Head of caudate nucleus (tissue), 42 donors: ENCODE results near the gene LRRC8D.
A peak's percentile ranks its signal among the peaks of the same experiment; 100 is the strongest.

ENCODE experiments used
- DNase-seq, 42 donors: peaks; one replicate each; pipeline versions ENCODE4 v3.0.0 to v3.0.0-alpha.2; 2020 to 2021; ENCODE audit warnings: mixed read lengths in 7 of 42
- intact Hi-C: fragments of 100-400 bp; cut with DNase I; formaldehyde crosslinking; loops from one replicate; pipeline ENCODE4 v1.15.0; 2022

The LRRC8D gene

DNA sequence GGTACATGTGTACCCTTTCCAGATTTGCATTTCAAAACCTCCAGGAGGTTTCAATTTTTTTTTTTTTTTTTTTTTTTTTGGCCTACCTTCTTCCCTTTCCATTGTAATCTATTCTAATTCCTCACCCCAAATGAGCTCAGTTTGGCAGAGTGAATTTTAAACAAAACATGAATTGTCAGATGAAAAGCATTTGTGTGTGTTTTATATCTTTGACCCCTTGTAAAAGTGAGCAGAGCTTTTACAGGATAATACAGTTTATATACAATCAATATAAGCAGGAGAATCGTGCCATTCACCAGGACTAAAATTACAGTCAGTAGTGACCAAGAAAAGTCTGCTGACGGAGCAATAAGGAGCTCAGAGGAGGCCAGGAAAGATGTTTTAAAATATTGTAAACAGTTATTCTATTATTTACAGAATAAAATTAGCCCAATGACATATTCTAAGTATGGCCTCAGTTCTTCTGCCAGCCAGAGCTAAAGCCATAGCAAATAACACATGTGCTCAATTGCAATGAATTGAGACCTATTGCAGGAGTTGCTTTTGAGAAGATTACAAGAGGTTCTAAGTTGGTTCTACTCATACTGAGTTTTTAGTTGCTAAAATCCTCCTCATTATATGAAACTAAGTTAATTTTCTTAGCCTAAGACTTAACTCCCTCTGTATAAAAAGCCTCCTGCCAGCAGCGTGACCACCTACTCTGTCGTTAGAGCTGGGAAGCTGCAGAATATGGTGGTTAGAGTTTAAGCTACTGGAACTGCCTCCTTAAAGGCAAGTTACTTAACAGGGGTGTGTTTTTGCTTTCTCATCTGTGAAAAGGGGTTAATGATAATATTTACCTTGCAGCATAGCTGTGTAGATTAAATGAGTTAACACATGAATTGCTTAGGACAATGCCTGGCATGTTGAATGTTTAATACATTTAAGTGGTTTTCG lies 123.3 kb downstream of the LRRC8D start:
- no peak for DNase-seq
- intact Hi-C loops: no loop called here

DNA sequence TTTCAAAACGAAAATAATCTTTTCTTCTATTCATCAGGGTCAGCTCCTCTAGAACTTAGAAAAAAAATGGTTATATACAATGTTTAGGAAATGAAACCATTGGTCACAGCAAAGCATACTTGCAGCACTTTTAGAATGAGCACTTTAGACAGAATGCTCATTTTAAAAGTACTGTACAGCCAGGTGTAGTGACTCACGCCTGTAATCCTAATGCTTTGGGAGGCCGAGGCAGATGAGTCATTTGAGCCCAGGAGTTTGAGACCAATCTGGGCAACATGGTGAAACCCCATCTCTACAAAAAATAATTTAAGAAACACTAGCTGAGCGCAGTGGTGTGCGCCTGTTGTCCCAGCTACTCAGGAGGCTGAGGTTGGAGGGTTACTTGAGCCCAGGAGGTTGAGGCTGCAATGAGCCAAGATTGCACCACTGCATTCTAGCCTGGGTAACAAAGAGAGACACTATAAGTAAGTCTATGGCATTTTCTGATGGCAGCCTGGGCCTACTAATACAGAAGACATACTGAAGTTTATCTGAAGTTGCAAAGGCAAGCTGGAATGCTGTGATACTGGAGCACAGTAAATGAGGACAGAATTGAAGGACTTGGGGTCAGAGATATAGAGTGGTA lies 125.1 kb downstream of the LRRC8D start:
- intact Hi-C loops: no loop called here
- no peak for DNase-seq

DNA sequence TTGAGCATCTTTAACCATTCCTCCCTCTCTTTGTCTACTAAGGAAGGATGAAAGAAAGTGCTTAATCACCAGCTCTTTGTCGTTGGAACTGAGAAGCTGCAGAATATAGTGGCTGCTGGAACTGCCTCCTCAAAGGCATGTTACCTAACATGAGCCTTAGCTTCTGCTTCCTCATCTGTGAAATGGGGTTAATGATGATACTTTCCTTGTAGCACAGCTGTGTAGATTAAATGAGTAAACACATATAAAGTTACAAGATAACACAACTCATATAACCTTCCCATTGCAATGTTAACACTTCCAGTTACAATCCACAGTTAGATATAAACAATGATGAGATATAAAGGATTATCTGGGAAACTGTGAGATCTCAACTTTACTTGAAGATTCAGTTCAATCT lies 125.7 kb downstream of the LRRC8D start:
- no peak for DNase-seq
- intact Hi-C loops: no loop called here

DNA sequence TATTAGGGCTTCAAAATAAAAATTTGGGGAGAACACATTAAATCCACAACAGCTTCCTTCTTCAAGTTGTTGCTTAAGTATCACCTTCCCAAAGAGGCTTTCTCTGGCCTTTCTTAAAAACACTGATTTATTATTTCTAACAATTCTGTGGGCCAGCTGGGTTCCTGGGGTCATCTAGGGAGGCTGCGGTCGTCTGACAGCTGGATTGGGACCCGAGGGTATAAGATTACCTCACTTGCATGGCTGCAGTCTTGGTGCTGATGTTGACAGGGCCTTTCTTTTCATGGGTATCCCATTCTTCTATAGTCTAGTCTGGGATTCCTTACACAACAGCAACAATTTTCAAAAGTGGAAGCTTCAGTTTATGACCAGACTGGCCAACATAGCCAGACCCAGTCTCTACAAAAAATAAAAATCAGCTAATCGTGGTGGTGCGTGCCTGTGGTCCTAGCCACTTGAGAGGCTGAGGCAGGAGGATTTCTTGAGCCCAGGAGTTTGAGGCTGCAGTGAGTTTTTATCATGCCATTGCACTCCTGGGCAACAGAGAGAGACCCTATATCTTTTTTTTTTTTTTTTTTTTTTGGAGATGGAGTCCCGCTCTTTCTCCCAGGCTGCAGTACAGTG lies 128.0 kb downstream of the LRRC8D start:
- intact Hi-C loops: no loop called here
- DNase-seq: no peak

DNA sequence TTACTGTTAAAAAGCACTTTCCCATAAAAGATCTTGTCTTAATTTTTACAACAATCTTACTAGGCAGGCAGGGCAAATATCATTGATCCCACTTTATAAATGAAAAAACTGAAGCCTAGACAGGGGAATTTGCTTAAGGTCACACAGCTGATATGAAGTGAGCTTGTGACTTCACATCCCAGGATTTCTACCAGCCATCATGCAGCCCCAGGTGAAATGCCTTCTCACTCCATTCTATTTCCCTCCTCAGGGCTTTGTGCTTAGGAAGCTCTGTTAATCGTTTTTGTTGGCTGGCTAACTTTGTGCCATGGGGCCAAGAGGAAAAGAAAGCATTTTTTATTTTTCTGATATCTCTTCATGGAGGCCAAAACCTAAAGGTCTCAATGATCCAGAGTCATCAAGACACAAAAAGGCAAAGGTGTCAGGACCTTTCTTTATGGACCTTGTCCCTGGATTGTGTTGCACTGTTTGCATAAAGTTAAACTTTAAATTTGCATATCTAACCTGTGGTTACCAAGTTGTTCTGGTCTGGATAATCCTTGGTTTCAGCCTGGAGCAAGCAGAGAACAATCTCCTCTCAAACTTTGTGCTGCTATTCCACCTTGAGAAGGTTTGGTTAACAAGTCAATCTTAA lies 129.3 kb downstream of the LRRC8D start:
- intact Hi-C loops: no loop called here
- DNase-seq: no peak

DNA sequence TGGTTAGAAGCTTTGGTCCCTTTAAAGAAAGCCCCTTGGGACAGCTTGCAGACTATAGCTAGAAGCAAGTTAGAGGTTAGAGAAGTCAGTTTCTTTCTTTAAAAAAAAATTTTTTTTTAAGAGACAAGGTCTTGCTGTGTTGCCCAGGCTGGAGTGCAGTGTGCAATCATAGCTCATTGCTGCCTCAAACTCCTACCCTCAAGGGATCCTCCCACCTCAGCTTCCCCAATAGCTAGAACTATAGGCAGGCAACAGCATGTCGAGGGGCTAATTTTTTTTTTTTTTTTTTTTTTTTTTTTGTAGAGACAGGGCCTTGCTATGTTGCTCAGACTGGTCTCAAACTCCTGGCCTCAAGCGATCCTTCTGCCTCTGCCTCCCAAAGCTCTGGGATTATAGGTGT lies 129.9 kb downstream of the LRRC8D start:
- intact Hi-C loops: no loop called here

DNA sequence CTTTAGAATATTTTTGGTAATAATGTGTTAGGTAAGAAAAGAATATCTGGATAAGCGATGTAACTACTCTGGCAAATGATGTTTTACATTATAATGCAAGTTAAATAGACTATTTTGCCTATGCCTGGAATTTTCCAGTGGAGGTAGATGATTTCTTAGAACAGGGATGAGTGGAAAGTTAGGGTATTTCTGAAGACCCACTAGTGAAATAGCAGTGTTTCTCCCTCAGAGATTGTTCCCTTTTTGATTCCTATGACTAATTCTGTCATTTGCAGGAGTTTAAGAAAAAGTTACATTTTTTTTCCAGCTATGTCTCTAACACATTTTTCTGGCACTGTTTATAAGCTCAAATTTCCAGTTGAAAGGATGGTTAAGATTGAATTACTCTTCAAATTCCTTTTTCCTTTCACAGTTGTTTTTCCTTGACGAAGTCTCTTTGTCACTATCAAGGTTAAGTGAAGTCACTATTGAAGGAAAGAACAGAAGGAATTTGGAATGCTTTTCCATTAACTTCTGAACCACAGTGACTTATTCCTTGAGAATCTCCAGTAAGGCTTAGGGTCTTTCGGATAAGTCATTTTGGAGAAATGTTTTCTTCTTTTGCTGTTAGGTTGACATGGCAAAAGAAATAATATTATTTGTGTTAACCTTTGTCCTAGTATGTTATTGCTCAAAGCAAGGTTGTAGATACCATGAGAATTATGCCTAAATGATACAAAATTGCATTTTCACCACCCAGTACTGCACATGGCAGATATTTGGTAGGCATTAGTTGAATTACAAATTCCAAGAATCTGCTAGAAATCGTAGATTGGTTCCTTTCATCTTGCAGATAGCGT lies 131.2 kb downstream of the LRRC8D start:
- intact Hi-C loops: no loop called here
- DNase-seq: no peak

More for the DNA sequence above, 129.9 kb downstream of the LRRC8D start:
- no peak for DNase-seq

DNA sequence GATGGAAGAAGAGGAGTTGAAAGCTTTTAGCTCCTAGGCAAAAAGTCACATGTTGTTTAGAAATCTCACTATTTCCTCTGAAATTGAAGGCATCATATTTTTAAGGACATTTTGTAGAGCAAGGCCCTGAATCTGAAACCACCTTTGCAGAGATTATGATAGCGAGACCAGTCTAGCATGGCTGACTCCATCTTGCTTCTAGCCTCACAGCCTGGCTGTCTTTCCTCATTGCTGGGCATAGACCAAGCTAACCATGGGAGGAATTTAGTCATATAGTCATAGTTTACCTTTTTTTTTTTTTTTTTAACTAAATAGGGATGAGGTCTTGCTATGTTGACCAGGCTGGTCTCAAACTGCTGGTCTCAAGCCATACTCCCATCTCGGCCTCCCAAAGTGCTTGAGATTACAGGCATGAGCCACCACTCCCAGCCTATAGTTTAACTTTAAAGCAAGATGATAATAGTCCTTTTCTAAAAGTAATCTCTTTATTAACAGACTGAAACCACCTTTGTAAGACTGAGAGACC lies 131.8 kb downstream of the LRRC8D start:
- no peak for DNase-seq
- intact Hi-C loops: no loop called here

DNA sequence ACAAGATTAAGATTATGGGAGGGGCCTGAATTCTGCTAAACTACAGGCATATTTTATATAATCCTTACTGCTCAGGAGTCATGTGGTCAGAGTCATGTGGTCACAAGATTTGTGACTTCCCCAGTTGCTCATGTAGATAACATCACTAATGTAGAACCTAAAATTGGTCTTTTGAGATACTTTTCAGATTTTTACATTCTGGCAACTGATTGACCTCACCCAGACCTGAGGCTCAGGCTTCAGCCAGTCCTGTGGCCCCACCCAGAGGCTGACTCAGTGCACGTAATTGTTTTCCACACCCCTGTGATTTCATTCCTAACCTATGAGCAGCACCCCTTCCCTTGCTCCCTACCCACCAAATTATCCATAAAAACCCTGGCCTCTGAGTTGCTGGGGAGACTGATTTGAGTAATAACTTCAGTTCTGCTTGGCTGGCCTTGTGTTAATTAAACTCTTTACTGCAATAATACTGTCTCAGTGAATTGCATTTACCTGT lies 132.3 kb downstream of the LRRC8D start:
- intact Hi-C loops: no loop called here
- DNase-seq: peak in 1 of 42 donors; percentile 27

DNA sequence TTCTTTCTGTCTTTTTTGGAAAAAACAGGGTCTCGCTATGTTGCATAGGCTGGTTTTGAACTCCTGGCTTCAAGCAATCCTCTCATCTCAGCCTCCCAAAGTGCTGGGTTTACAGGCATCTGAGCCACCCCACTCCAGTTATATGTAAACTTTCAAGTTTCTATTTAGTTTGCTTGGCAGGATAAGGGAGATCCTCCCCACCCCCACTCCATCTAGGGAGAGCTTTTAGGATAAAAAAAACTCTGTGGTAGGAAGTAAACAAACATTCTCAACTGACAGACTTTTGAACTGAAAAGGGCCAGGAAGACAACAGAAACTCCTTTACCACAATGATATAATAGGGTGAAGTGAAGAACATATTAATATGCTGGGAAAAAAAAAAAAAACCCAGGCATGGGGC lies 133.1 kb downstream of the LRRC8D start:
- DNase-seq: no peak
- intact Hi-C loops: no loop called here

DNA sequence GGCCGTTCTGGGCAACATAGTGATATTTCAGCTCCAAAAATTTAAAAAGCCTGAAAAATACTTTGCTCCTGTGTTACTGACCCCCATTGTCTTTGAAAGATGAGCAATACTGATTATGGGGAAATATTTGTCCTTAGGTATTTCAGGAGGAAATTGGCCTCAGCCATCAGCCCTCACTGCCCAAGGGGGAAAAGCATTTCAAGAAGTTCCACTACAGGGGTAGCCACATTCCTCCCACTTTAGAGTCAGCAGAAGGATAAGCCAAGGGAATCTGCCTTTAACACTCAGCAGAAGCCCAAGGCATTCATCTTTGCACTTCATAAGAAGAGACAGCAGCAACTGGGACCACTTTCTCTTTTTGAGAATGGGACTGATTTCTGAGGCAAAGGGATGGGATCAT lies 133.6 kb downstream of the LRRC8D start:
- intact Hi-C loops: no loop called here
- DNase-seq: no peak

DNA sequence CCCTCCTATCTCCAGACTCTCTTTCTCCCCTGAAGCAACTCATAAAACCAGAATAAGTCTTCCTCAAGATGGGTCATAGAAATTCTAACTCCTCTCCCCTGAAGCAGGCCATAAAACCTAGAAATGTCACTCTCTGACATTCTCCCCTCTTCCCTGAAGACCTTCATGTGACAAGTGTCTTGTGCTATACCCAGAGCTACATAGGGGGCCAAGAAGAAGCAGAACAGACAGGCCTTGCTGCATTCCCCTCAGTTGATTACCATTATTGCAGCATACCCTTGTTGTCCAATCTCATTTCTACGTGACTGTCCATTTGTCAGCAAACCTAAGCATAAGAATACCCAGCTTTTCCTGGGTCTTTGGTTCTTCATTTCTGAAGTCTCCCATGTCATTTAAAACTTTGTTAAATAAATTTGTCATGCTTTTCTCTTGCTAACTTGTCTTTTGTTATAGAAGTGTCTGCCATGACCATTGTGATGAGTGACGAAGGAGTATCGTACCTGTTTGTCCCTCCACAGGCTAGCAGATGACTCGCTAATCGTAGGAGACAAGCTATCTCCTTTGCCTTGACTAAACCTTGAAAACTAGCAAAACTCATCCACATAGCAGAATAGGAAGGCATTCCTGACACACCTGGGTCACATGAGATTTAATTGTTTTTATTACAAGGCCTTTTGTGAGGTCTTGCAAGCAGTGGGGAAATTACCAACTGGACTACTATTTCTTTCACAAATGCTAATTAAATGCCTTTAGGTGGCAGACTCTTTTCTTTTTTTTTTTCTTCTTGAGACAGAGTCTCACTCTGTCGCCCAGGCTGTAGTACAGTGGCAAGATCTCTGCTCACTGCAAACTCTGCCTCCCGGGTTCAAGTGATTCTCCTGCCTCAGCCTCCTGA lies 134.7 kb downstream of the LRRC8D start:
- DNase-seq: no peak
- intact Hi-C loops: no loop called here

DNA sequence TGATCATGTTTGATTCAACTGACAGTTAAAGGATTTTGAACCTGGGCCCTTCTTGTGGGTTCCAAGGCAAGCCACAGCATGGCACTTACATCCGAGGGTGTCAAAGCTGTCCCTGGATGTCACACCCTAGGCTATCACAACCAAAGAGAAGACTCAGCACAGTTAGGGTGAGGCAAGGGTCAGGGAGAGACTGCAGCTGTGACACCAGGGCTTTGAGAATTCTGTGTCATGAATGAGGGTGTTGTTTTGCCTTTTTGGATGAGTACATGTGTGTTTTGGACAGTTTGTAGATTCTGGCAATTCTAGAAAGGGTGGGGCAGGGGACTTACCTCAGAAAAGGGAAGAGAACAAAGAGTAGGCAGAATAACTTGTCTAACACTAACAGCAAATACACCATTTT lies 136.3 kb downstream of the LRRC8D start:
- intact Hi-C loops: no loop called here
- DNase-seq: peak in 6 of 42 donors; percentile 19 to 40 (median 23)

DNA sequence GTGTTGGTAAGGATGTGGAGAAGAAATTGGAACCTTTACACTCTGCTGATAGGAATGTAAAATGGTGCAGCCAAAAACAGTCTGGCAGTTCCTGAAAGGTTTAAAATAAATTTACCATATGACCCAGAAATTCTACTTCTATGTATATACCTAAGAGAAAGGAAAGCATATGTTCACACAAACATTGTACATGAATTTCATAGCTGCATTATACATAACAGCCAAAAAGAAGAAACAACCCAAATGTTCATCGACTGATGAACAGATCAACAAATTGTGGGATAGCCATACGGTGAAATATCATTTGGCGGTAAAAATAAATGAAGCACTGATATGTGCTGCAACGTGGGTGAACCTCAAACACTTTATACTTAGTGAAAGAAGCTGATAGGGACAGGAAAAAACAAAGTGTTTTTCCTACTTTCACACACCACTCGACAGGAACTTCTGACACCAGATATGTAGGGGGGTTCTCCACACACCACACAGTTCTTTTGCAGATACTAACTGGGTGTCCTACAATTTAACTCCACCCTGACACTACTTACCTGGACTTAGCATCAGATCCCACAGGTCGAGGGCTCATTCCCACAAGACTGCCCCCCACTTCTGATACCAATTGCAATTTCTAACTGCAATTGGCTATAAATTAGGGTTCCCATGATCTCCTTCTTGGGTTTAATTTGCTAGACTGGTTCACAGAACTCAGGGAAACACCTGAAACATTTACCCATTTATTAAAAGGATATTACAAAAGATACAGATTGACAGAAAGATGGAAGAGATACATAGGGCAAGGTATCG lies 138.2 kb downstream of the LRRC8D start:
- DNase-seq: no peak
- intact Hi-C loops: no loop called here

DNA sequence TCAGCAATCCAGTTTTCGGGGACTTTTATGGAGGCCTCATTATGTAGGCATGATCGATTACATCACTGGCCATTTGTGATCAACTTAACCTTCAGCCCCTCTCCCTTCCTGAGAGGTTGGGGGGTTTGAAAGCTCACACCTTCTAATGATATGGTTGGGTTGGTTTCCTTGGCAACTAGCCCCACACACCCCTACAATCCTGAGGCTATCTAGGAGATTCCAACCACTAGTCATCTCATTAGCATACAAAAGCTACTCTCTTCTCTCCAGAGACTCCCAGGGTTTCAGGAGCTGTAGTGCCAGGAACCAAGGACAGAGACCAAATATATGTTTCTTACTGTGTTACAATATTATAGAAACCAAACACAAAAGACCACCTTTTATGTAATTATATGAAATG lies 138.9 kb downstream of the LRRC8D start:
- DNase-seq: no peak
- intact Hi-C loops: no loop called here

DNA sequence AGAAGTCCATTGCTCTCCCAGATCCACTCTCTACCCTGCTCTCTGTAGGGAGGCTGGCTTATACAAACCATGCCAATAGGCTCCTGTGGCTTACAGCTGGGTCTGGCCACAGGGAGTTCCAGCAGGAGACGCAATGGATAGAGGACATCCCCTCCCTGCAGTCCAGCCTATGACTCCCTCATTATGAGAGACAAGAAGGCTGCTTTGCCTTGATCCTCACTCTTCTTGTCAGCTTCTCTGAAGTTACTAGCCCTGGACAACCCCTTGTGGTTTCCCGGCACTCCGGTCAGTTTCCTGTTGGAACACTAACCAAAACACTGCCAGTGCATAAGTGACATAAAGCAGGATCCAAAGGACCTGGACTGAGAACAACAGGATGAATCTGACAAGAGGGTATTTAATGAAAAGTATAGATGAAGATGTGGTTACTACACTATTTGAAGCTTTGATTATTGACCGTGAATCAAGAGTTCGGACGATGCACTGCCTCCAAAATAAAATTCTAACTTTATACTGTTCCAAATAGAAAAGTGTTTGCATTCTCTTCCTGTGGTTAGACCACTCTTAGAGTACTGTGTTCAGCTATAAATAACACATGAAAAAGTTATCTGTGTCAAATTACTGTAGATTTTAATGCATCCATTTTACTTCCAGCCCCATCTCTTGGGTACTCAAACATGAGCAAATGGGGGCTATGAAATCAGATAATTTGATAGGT lies 141.4 kb downstream of the LRRC8D start:
- DNase-seq: no peak
- intact Hi-C loops: no loop called here
